ENCODE measurements around the gene EXTL1.
"Not testable (repeated sequence)": the region's sequence is repeated elsewhere in the genome, so short reads cannot be mapped to it uniquely, and the experiment has no call there.

Gene EXTL1, protein sequence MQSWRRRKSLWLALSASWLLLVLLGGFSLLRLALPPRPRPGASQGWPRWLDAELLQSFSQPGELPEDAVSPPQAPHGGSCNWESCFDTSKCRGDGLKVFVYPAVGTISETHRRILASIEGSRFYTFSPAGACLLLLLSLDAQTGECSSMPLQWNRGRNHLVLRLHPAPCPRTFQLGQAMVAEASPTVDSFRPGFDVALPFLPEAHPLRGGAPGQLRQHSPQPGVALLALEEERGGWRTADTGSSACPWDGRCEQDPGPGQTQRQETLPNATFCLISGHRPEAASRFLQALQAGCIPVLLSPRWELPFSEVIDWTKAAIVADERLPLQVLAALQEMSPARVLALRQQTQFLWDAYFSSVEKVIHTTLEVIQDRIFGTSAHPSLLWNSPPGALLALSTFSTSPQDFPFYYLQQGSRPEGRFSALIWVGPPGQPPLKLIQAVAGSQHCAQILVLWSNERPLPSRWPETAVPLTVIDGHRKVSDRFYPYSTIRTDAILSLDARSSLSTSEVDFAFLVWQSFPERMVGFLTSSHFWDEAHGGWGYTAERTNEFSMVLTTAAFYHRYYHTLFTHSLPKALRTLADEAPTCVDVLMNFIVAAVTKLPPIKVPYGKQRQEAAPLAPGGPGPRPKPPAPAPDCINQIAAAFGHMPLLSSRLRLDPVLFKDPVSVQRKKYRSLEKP

DNA sequence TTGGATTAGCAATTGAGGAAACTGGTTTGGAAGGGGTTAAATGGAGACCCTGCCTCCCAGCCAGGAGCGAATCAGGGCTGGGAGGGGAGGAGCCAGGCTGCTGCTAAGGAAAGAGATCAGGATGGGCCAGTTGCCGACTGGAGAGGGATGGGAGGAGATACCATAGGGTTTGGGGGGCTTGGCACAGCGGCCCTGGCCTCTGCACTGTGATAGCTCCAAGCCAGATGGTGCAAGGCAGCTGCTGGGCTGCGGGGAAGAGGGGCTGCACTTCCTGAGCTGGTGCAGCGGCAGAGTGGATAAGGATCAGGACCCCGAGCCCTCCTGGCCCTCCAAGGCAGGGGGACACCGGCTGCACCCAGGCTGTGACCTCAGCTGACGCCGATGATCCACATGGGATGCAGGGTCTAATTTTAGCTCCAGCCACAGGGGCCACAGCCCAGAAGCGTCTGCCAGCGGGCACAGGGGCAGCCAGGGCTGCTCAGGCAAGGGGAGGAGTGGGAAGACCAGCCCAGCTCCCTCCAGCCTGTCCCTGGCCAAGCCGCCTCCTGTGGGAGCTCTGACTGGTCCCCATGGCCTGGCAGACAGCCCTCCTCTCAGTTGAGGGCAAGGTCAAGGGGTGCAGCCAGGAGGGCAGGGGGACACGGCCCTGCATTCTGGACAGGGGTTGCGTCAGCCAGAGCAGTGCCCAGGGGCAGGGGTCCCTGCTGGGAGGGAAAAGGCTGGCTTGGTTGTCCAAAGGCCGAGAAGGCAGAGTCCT lies at the start of gene EXTL1:
TSS of gene EXTL1 (plus strand) at position 129 of the 757 bp plus-strand sequence. CDS start 872 bp downstream, outside the sequence.
- no peak for DNase-seq

DNA sequence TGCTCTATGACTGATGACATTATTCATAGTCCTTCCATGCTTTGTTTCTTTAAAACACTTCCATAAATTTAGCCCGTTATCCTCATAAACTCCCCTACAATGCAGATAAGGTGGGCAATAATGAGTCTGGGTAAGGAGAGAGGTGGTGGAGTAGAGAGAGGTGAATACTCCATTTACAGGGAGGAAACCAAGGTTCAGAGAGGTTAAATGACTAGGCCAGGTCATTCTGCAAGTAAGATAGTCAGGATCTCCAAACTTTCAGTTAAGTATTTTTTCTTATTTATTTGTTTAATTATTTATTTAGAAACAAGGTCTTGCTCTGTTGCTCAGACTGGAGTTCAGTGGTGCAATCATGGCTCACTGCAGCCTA lies 49.8 kb upstream of the EXTL1 start:
- DNase-seq, result no peak

DNA sequence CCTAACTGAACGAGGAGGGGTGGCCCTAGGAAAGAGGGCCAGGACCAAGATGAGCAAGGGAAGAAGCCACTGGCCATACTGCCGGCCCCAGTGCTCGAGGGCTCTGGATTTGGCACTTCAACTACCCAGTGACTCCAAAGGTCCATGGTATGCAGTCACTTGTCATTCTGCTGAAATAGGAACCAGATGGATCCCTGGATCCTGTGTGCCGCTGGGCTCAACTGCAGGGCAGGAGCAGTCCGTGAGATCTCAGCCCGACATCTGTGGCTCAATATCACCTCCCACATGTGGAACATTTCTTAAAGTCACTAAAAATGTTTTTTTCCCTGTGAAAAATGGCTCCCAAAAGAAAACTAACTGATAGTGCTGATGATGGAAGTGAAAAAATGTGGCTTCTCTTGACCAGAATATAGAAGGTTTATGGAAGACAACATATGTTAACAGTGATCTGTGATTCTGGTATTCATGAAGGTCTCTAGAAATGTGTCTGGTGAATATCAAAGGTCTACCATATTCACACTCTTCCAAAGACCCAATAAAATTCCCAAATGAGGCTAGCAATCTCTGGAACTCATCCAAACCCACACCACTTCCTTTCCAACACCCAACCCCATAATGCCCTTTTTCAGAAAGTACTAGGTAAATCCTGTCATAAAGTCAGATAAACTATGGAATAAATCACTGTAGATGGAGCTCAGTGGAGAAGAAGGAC lies 47.8 kb upstream of the EXTL1 start:
- no peak for DNase-seq

DNA sequence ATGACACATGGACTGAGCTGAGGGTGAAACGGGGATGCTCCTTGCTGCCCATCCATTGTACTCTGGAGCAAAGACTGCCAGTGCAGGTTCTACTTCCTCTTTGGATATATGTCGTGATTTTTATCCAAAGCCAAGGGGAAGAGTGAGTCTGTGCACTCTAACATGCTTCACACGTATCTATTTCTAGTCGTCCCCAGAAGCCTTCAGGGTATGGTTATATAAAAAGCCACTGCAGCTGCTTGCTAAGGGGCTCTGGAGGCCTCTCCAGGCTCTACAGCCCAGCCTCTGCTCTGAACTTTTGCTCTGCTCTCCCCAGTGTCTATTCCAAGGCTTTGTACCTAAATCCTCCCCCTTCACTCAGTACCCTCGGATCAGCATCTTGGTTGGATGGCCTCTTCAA lies 43.8 kb upstream of the EXTL1 start:
- DNase-seq, result no peak

DNA sequence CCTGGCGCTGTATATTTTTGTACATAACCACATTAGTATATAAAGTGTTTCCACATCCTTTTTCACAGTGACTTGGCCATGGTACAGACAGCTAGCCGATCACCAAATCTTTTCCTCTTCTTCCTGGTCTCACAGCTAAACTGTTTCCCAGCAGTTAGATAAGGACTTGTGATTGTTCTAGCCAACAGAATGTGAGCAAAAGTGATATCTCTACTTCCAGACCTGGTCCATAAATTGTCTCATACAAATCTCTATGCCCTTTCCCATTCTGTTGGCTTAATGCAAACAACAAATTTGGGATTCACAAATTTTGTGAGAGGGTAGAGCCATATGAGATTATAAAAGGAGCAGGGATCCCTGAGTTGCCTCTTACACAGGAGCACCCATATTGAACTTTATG lies 43.2 kb upstream of the EXTL1 start:
- no peak for DNase-seq

DNA sequence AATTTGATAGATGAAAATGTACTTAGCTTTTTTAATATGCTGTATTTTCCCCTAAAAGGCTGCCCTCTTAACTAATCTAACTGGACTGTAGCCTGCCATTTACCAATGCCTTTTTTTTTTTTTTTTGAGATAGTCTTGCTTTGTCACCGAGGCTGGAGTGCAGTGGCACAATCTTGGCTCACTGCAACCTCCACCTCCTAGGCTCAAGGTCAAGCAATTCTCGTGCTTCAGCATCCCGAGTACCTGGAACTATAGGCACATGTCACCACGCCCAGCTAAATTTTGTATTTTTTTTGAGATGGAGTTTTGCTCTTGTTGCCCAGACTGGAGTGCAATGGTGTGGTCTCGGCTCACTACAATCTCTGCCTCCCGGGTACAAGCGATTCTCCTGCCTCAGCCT lies 42.4 kb upstream of the EXTL1 start:
- DNase-seq, result no peak

DNA sequence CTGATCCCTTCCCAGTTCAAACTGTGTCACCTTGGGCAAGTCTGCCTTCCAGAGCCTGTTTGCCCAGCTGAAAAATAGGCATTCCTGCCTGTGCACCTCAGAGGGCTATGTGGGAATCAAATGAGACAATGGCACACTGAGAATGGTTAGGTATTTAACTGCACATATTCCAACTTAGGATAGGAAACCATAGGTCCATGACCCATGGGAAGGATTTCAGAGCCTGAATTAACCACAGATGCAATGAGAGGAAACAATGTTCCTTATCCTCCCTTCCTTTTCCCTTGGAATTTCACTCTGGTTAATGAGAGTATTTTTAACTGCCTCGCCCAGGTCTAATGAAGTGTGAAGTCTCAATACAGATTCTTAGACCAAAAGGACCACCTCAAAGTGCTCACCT lies 36.4 kb upstream of the EXTL1 start:
- DNase-seq, result no peak

DNA sequence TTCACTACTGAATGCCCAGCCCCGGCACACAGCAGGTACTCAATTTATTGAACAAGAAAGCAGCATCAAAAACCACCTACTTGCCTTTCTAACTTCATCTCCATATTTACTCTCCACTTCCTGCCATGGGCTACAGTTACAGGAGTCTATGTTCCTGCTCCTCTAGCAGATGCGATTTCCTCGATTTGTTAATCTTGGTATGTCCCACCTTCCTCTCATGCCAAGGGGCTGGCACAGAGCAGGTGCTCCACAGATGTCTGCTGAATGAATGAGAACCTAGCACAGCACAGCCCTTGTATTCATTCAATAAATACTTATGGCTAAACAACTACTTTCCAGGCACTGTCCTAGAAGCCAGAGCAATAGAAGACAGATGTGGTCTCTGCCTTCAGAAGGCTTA lies 35.9 kb upstream of the EXTL1 start:
- DNase-seq, result no peak

DNA sequence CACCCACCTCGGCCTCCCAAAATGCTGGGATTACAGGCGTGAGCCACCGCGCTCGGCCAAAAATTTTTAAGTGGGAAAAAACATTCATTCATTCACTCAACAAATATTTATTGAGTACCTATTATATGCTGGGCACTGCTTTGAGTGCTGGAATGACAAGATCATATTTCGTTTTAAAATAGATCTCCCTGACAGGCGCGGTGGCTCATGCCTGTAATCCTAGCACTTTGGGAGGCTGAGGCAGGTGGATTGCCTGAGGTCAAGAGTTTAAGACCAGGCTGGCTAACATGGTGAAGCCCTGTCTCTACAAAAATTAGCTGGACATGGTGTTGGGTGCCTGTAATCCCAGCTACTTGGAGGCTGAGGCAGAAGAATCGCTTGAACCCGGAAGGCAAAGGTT lies 34.8 kb upstream of the EXTL1 start:
- DNase-seq, result not testable (repeated sequence)

DNA sequence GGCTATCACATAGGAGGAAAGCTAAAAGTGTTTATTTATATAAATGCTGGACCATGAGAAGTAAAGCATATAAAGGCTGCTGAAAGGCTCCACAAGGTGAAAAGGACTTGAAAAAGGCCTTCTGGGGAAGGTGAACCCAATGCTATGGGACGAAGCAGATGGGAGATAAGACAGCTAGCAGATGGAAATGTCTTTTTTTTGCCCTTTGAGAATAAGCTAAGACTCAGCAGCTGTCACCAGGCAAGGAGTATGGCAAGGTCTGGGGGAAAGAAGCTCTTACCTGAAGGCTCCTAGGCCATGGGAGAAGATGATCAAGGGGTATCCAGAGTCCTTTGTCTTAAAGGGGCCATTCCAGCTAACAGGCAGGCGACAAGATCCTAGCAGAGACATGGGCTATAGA lies 33.6 kb upstream of the EXTL1 start:
- no peak for DNase-seq

DNA sequence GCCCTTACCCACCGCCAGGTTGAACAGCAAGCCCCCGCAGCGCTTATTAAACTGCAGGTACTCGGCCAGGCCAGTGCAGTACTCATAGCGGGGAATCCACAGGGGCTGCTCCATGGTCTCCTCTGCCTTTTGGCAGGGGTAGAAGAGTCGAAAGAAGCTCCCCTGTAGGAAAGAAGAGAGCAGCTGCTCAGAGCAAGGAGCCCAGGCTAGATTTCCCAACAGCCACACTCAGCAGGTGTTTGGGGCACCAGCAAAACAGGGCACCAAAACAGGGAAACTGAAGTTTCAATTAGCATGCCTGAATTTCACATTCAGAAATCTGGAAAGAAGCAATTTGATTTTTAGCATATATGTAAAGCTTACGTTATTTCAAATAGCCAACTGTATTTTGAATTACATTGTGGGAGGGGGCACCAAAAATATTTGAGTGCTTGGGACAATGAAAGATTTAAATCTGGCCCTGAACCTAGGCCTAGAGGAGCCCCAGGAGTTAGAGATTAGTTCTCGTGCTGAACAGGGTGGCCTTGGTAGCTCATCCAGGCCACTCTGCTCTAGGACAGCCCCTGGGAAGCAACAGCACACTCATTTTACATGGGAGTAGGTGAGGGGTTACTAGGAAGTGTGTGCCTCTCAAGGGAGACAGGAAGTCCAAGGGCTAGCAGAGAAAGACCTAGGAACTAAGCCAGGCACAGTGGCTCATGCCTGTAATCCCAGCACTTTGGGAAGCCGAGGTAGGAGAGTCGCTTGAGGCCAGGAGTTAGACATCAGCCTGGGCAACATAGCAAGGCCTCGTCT lies 31.9 kb upstream of the EXTL1 start:
- DNase-seq, result no peak

DNA sequence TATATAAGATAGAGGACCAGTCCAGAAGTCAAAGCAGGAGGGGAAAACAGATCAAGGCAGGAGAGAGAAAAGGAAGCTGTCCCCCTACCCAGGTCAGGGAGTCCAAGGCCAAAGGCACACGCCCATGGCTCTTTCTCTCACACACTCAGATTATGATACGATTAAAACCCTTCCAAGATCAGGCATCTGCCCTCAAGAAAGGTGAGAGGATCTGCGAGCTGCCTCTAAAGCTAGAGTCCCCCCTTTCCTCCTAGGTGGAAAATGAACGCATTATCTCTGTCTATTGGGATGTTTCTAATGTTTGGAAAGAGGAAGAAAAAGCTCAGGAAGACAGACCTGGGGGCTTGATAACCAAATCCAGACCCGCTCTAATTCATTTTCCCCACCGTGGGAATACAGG lies 31.3 kb upstream of the EXTL1 start:
- no peak for DNase-seq

DNA sequence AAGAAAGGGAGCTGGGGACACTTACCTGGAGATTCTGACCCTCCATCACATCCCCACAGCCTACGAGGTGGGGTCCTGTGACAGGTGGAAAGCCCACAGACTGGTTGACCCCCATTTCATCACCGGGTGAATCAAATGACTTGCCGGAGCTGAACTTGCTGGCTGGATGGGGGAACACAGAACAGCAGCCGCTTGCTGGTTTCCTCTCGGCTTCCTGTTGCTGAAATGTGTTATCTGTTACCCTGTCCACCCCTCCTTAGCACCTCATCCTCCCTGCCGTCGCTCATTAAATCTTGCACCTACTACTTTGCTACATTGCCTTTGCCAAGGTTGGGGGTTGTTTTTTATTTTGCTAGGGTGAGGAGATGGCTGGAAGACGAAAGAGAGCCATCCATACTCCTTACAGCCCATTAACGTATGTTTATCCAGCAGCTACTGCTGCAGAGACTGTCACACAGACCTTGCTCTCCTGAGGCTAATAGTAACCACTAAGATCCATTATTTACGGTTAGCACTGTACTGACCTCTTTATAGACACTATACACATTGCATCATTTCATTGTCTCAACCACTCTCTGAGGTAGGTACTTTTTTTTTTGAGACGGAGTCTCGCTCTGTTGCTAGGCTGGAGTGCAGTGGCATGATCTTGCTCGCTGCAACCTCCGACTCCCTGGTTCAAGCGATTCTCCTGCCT lies 30.7 kb upstream of the EXTL1 start:
- no peak for DNase-seq

DNA sequence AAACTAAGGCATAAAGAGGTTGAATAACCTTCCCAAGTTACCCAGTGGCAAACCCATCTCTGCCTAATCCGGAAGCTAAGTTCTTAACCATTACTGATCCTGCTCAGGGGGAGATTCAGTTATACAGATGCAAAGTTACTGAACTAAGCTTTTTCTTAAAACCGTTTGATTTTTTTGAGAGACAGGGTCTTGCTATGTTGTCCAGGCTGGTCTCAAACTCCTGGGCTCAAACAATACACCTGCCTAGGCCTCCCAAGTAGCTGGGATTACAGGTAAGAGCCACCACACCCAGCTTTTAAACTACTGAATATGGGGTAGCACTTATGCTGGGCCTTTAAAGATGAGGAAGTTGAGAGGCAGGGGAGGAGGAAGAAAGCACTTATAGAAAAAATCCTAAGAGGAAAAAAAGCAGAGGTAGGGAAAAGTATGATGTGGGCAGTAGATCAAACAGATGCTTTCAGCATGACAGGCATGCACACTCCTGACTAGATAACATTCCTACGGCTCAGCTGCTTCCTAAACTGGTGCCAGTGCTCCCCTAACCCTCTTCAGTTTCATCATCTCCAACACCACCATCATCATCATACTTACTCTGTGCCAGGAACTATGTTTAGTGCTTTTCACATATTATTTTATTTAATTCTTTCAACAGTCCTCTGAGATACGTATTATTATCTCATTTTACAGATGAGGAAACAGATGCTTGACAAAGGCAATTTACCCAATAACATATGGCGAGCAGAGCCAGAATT lies 29.5 kb upstream of the EXTL1 start:
- DNase-seq, result no peak

DNA sequence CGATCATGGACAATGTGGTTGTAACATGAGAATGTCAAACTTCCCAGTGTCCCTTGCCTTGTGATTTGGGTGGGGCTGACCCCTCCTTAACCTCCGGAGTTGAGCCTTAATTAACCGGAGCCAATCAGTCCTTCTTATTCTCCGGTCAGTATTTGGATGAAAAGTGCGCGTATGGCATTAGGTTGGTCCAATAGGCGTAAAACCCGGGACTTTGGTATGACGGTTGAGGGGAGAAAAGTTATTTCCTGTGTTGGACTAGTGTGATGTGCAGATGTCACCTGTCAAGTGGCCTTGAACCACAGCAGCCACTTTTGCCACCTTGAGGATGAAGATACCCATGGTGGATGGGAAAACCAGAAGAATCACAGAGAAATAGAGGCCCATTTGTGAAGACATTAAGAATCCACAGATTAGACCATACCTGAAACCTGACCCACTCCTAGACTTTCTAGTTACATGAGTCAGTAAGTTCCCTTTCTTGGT lies 28.8 kb upstream of the EXTL1 start:
- no peak for DNase-seq

DNA sequence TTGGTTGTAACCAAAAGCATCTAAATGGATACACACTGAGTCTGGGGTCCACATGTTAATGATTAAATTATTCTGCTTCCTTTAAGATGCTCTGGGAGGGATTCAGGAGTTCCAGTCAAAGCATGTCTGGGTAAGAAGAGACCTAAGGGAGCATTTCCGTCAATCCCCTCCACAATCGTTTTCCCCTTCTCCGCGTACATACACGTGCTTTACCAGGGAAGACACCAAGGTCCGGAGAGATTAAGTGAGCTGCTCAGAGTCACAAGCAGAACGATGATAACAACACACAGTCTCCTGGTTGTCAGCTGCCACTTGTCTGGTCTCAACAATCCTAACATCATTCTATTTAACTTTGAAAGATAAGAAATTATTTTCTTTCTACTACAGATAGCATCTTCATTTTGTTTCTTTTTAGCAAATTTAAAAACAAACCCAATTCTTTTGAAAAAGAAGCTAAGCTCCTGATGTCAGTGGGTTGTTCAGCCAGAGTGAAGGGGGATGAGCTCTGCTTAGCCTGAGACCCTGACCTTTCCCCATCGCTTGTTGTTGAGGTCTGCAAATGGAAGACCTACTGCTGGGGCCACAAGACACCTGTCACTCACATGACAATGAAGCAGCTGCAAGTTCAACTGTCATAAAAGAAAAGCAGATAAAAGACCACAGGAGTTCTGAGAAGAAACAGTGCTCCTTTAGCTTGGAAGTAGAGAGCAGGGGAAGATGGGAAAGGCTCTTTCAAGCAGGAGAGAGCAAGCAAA lies 28.2 kb upstream of the EXTL1 start:
- DNase-seq, result no peak

DNA sequence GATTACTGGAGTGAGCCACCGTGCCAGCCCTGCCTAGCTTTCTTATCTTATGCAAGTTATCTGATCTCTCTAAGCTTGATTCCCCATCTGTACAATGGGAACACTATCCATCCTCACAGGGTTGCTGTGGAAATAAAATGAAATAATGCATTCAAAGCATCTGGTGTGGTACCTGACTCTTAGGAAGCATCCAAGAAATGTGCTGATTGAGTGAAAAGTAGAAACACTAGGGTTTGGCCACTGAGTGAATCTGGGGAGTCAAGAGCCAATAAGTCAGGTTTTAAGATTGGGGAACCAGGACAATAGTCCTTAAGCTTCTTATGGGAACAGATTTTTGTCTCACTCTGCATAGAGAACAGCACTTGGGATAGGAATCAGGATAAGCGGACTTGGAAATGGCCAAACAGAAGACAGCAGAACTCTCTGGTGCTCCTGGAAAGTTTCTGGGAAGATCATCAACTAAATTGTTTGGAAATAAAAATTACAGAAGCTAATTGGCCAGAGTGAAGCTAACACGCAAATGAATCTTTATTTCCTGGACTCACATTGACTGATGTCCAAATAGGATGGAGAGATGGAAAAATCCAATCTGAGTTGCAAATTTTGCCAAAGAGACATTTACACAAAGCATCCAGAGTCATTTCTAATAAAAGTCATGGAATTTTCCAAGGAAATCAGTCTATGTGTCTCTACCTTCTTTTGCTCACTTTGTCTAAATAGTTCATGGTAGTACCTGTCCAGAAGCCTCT lies 27.0 kb upstream of the EXTL1 start:
- no peak for DNase-seq

DNA sequence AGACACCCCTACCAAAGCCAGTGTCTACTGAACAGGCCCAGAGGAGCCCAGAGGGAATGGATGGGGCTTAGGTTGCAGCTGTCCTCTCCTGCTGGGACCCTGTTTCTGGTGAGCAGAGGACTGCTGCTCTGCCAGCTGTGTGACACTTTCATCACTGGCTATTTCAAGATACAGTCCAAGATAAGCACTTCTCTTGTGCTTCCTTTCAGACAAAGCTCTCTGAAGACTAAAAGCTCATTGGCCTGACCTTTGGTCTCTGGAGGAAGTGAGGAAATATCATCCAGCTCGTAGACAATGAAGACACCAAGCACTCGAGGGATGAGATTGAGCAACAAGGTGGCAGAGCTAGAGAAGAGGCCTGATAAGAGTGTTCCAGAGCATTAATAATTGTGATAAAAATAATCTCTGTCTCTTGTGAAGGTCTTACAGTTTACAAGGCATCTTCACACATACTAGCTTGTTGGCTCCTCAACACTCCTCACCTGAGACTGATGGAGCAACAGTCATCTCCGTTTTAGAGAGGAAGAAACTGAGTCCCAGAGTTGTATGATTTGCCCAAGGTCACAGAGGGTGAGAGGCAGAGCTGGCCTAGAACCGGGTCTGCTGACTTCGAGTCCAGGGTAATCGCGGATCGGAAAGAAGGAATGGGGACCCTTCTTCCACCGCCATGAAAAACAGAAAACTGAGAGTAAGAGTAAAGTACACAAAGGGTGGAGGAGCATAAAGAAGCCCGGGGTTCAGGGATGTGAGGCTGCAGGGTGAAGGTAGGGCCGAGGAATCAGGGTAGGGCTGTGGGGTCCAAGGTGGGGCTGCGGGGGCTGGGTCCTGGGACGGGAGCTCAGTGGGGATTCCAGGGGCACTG lies 24.4 kb upstream of the EXTL1 start:
- peak; percentile 73 for DNase-seq

Measured in SIG-M5 (cell line).